Panc1 (cell line): ENCODE data around the gene HSH2D. TPM values are rescaled to one million over a fixed set of nuclear protein-coding genes. Genes with fewer than 3 reads are reported as not detected.

Experiments
- ATAC-seq: fragments of 200-7000 bp; cut with Tn5 transposase; 2 replicates; pipeline ENCODE4 v1.9.1; 2020; ENCODE audit warnings: mild to moderate bottlenecking, moderate library complexity
- BruUV-seq: library from RNA; stranded (reverse); fragments of 400-500 nt; replicated peaks from 2 replicates; lab custom pipeline; 2021; lab: Mats Ljungman, UMichigan
- CTCF ChIA-PET: fragments of 300-600 bp; sonication (Branson Sonifier 250); formaldehyde crosslinking; loops from one replicate; lab custom pipeline; 2022; ENCODE audit warnings: antibody characterized with exemption; lab: Charles Lee
- POLR2A ChIA-PET: fragments of 300-600 bp; sonication (Branson Sonifier 250); formaldehyde crosslinking; loops from one replicate; lab custom pipeline; 2022; ENCODE audit warnings: antibody characterized with exemption; lab: Charles Lee
- DNase-seq: peaks from one replicate; pipeline ENCODE4 v3.0.0-alpha.2; 2010; ENCODE audit warnings: low read depth, low spot score
- H3K27ac ChIP-seq: 2 replicates; pipeline ENCODE4 v1.5.1; 2011; ENCODE audit warnings: mild to moderate bottlenecking, low read length, inconsistent platforms
- H3K27me3 ChIP-seq: fragments of 200-500 bp; sonication (Bioruptor generic); 2 replicates; pipeline ENCODE4 v1.6.0; 2014; ENCODE audit warnings: low read length, inconsistent platforms; ENCODE audit not compliant: control insufficient read depth, insufficient read depth
- H3K36me3 ChIP-seq: fragments of 200-500 bp; sonication (Bioruptor generic); 2 replicates; pipeline ENCODE4 v1.5.1; 2014; ENCODE audit warnings: inconsistent platforms, mild to moderate bottlenecking, low read length, moderate library complexity; ENCODE audit not compliant: control insufficient read depth, insufficient read depth
- H3K4me1 ChIP-seq: 2 replicates; pipeline ENCODE4 v1.5.1; 2011; ENCODE audit warnings: inconsistent platforms, mild to moderate bottlenecking, low read length, moderate library complexity; ENCODE audit not compliant: control insufficient read depth, insufficient read depth
- H3K4me3 ChIP-seq, 2 experiments: 2 replicates each; pipeline ENCODE4 v1.5.1; 2011 to 2012; ENCODE audit warnings: low read depth in 2 of 2, low read length in 2 of 2, mild to moderate bottlenecking in 2 of 2, inconsistent platforms in 1 of 2, moderate library complexity in 1 of 2
- H3K9me3 ChIP-seq: fragments of 200-500 bp; sonication (Bioruptor generic); 2 replicates; pipeline ENCODE4 v1.5.1; 2014; ENCODE audit warnings: low read depth, mild to moderate bottlenecking, inconsistent platforms, low read length, moderate library complexity; ENCODE audit not compliant: control insufficient read depth, insufficient read depth
- CTCF ChIP-seq: fragments of 450-650 bp; IDR thresholded peaks from 2 replicates; pipeline ENCODE4 v1.5.1; 2017; ENCODE audit warnings: mild to moderate bottlenecking
- POLR2AphosphoS5 ChIP-seq: IDR thresholded peaks from 2 replicates; pipeline ENCODE4 v1.6.1; 2012; ENCODE audit warnings: mild to moderate bottlenecking, low read depth, low read length, moderate library complexity
- REST ChIP-seq, 2 experiments: IDR thresholded peaks; 2 replicates each; pipeline ENCODE4 v1.6.1; 2011 to 2012; ENCODE audit warnings: low read depth in 2 of 2, control low read depth in 1 of 2, low read length in 1 of 2, mild to moderate bottlenecking in 1 of 2, moderate library complexity in 1 of 2; ENCODE audit not compliant: insufficient read depth in 1 of 2
- SIN3A ChIP-seq: IDR thresholded peaks from 2 replicates; pipeline ENCODE4 v1.6.1; 2012; ENCODE audit warnings: low read depth, mild to moderate bottlenecking, low read length, moderate library complexity, borderline replicate concordance; ENCODE audit not compliant: insufficient read depth
- TCF7L2 ChIP-seq: IDR thresholded peaks from 2 replicates; pipeline ENCODE4 v1.6.1; 2011; ENCODE audit warnings: mild to moderate bottlenecking, low read depth, low read length, inconsistent platforms
- in situ Hi-C: cut with HindIII; loops from 2 replicates; pipeline ENCODE4 v1.10.0; 2016; ENCODE audit warnings: low sequenced_read_pairs, low pct_unique_long_range_greater_than_20kb
- intact Hi-C: fragments of 100-400 bp; cut with micrococcal nuclease; formaldehyde crosslinking; loops from one replicate; pipeline ENCODE4 v1.10.0; 2022; ENCODE audit not compliant: unreplicated experiment
- total RNA-seq: library from RNA; stranded (reverse); gene quantifications from one replicate; pipeline ENCODE4 v1.2.1, GENCODE V29; 2021; ENCODE audit not compliant: unreplicated experiment

HSH2D gene
- total RNA-seq, 1 experiment from 2014 or later = not detected

GRCh38 chr19:16133818-16134217 lies 9.7 kb upstream of the HSH2D start:
- POLR2A ChIA-PET = no interaction called here
- intact Hi-C loops = no loop called here

GRCh38 chr19:16134510-16134909 lies 9.0 kb upstream of the HSH2D start:
- no peaks in the 10 kb centered on the region for H3K4me1 ChIP-seq
- ATAC-seq (no peak), DNase-seq (no peak)
- H3K4me3 ChIP-seq = no peak overlapping the region
- in situ Hi-C loops (no loop called here), intact Hi-C loops (no loop called here)
- H3K36me3 ChIP-seq = 0 out of 2 replicates have a peak, but pooled peaks cover 2% of the 10 kb centered on the region
- no peaks in the 10 kb centered on the region for H3K27me3 ChIP-seq
- ChIA-PET CTCF (no interaction called here), POLR2A (no interaction called here)
- no peaks in the 10 kb centered on the region for H3K9me3 ChIP-seq
- H3K27ac ChIP-seq = no peak overlapping the region
- no TSS peak for BruUV-seq
- TF ChIP-seq POLR2AphosphoS5 (no peak), REST (IDR thresholded peaks at IDR 0.05; ENCODE audit: insufficient read depth in 1 of 2, low read depth in 2 of 2, low read length in 1 of 2) (no peak), SIN3A (no peak), TCF7L2 (no peak), CTCF (no peak)

More at GRCh38 chr19:16133818-16134217, 9.7 kb upstream of the HSH2D start:
- H3K36me3 ChIP-seq = 0 out of 2 replicates have a peak, but pooled peaks cover 2% of the 10 kb centered on the region
- DNase-seq = no peak
- in situ Hi-C loops = no loop called here
- ATAC-seq = no peak
- CTCF ChIA-PET = no interaction called here
- no peak overlapping the region for H3K27ac ChIP-seq
- H3K4me1 ChIP-seq = no peaks in the 10 kb centered on the region
- H3K9me3 ChIP-seq = no peaks in the 10 kb centered on the region
- TF ChIP-seq CTCF (no peak), TCF7L2 (no peak), REST (IDR thresholded peaks at IDR 0.05; ENCODE audit: insufficient read depth in 1 of 2, low read depth in 2 of 2, low read length in 1 of 2) (no peak), POLR2AphosphoS5 (no peak), SIN3A (no peak)
- H3K27me3 ChIP-seq = no peaks in the 10 kb centered on the region
- no peak overlapping the region for H3K4me3 ChIP-seq
- BruUV-seq = no TSS peak
